A549 (cell line): ENCODE results near the gene CTSC.

Source experiments
- CTCF ChIP-seq: fragments of >200 bp; sonication (Bioruptor Twin); formaldehyde crosslinking; IDR thresholded peaks from 3 replicates; pipeline ENCODE4 v1.5.1; 2016
- RAD21 ChIP-seq, 2 experiments: fragments of >200 bp in 1 of 2; sonication (Bioruptor Twin) in 1 of 2; formaldehyde crosslinking in 1 of 2; IDR thresholded peaks in 1 of 2; conservative IDR thresholded peaks in 1 of 2; 2 replicates in 1 of 2; 3 replicates in 1 of 2; pipeline ENCODE4 v1.6.1; 2012 to 2018; ENCODE audit warnings: inconsistent platforms in 1 of 2

DNA sequence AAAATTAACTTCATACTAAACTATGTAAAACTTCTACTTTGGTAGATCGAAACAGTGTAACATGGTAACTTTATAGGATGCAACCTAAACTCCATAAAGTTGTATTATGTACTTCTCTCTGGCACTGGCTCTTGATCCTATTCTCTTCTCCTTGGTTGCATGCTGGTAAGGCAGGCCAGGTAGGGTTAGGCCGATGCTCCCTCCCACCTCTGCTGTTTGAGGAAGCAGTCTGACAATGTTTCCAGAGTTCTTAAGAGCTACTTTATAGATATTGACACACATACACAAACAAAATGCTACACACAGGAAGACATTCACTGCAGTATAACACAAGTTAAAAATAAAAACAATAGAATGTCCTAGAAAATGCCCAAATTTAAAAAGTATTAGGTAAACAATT lies 22.5 kb downstream of the CTSC start:
- TF ChIP-seq CTCF, result no peak
- no peak for TF ChIP-seq RAD21 (conservative IDR thresholded peaks at IDR 0.05 in 1 of 2, IDR thresholded peaks at IDR 0.05 in 1 of 2)
